Loucy (cell line): ENCODE results near the gene LRRC73.

ENCODE experiments used
- EZH2phosphoT487 ChIP-seq: fragments of 200-600 bp; IDR thresholded peaks from 2 replicates; pipeline ENCODE4 v1.6.1; 2018; ENCODE audit warnings: antibody characterized with exemption, mild to moderate bottlenecking, moderate library complexity, borderline replicate concordance
- TF ChIP-seq, protein P1 (sequence below): fragments of 200-600 bp; sonication (generic); conservative IDR thresholded peaks from 2 replicates; pipeline ENCODE4 v1.5.1; 2014; ENCODE audit warnings: mild to moderate bottlenecking, antibody characterized with exemption, low read length

DNA sequence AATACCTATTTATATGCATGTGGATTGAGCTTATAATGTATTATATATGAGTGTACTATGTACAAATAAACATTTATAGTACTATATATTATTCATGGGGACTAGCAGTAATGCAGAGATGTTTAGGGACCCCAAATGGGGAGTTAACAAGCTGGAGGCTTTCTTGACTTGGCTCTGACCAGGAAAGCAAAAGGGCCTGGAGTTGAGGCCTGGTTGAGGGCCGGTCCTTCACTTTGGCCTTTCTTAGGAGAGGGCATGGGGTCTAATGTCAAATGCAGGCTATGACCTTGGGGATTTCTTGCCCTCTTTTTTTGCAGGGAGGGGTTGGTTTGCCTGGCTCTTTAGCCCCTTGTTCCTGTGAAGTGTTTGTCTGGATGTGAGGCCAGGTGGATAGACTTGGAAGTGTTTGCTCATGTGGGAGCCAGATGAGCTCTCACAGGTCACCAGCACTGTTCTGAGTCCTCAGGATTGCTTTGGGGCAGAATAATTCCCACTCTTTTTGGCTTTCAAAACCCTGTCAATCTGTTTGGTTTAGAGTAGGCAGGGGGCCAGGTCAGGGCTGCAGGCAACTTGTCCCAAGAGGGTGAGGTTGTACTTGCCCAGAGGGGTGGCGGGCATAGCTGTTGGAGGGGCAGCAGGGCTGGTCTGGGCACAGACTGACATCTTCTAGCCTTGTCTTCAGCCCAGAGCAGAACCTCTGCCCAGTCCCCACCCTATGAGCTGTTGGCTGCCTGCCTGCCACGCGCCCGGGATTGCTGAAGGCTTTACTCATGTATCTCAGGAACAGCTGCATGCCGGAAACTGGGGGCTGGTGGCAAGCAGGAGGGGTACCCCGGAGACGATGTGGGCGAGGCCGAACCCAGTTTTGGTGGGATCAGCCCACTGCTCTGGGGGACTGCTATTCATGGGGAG lies 18.1 kb downstream of the LRRC73 start:
- TF ChIP-seq, protein P1, sequence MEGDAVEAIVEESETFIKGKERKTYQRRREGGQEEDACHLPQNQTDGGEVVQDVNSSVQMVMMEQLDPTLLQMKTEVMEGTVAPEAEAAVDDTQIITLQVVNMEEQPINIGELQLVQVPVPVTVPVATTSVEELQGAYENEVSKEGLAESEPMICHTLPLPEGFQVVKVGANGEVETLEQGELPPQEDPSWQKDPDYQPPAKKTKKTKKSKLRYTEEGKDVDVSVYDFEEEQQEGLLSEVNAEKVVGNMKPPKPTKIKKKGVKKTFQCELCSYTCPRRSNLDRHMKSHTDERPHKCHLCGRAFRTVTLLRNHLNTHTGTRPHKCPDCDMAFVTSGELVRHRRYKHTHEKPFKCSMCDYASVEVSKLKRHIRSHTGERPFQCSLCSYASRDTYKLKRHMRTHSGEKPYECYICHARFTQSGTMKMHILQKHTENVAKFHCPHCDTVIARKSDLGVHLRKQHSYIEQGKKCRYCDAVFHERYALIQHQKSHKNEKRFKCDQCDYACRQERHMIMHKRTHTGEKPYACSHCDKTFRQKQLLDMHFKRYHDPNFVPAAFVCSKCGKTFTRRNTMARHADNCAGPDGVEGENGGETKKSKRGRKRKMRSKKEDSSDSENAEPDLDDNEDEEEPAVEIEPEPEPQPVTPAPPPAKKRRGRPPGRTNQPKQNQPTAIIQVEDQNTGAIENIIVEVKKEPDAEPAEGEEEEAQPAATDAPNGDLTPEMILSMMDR = no peak
- TF ChIP-seq EZH2phosphoT487 = no peak
